Fibroblast of pulmonary artery (primary cell): Measurements from ENCODE around the gene FBRSL1.
A peak's percentile ranks its signal among the peaks of the same experiment; 100 is the strongest.

Source experiments
- DNase-seq: peaks from one replicate; pipeline ENCODE4 v3.0.0-alpha.2; 2010; ENCODE audit warnings: low read depth
- H3K4me3 ChIP-seq: replicated peaks from 2 replicates; pipeline ENCODE4 v1.5.1; 2011; ENCODE audit warnings: low read depth, mild to moderate bottlenecking, control low read depth, low read length, moderate library complexity
- CTCF ChIP-seq: IDR thresholded peaks from 2 replicates; pipeline ENCODE4 v1.5.1; 2011; ENCODE audit warnings: mild to moderate bottlenecking, control low read depth, low read length, inconsistent platforms; ENCODE audit errors: missing control alignments

Gene FBRSL1

GRCh38 chr12:132466241-132467201 is 23.4 kb upstream of the FBRSL1 start:
- no peak overlapping the region for H3K4me3 ChIP-seq
- TF ChIP-seq CTCF: no peak
- DNase-seq: peak; percentile 22

GRCh38 chr12:132467511-132467910 is 22.4 kb upstream of the FBRSL1 start:
- no peak for TF ChIP-seq CTCF
- H3K4me3 ChIP-seq: no peak overlapping the region
- DNase-seq: no peak

GRCh38 chr12:132469423-132469822 is 20.5 kb upstream of the FBRSL1 start:
- DNase-seq: no peak
- no peak overlapping the region for H3K4me3 ChIP-seq
- TF ChIP-seq CTCF: no peak

- no peak for DNase-seq
- no peak for TF ChIP-seq CTCF
- H3K4me3 ChIP-seq: no peak overlapping the region
Measured at GRCh38 chr12:132470397-132470796, 19.6 kb upstream of the FBRSL1 start.

GRCh38 chr12:132471011-132471857 is 18.7 kb upstream of the FBRSL1 start:
- DNase-seq: no peak
- TF ChIP-seq CTCF: no peak
- no peak overlapping the region for H3K4me3 ChIP-seq

- no peak for DNase-seq
- H3K4me3 ChIP-seq: no peak overlapping the region
- TF ChIP-seq CTCF: no peak
Measured at GRCh38 chr12:132471858-132472255, 18.1 kb upstream of the FBRSL1 start.
